Measurements from ENCODE around the gene EFCAB6.

- TF ChIP-seq CTCF (IDR thresholded peaks at IDR 0.05) (no peak), EP300 (IDR thresholded peaks at IDR 0.05) (no peak)
Observed at GRCh38 chr22:43744700-43745410, 67.2 kb downstream of the EFCAB6 start.
